Measurements from ENCODE around the gene TIMM21.

GRCh38 chr18:74197705-74198341 is 49.5 kb downstream of the TIMM21 start:
- TF ChIP-seq, protein P1, sequence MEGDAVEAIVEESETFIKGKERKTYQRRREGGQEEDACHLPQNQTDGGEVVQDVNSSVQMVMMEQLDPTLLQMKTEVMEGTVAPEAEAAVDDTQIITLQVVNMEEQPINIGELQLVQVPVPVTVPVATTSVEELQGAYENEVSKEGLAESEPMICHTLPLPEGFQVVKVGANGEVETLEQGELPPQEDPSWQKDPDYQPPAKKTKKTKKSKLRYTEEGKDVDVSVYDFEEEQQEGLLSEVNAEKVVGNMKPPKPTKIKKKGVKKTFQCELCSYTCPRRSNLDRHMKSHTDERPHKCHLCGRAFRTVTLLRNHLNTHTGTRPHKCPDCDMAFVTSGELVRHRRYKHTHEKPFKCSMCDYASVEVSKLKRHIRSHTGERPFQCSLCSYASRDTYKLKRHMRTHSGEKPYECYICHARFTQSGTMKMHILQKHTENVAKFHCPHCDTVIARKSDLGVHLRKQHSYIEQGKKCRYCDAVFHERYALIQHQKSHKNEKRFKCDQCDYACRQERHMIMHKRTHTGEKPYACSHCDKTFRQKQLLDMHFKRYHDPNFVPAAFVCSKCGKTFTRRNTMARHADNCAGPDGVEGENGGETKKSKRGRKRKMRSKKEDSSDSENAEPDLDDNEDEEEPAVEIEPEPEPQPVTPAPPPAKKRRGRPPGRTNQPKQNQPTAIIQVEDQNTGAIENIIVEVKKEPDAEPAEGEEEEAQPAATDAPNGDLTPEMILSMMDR (optimal IDR thresholded peaks at IDR 0.05 in 1 of 3, IDR thresholded peaks at IDR 0.05 in 1 of 3, conservative IDR thresholded peaks at IDR 0.05 in 1 of 3; ENCODE audit: extremely low read depth in 1 of 3, insufficient read depth in 2 of 3, low read length in 3 of 3), result no peak
- TF ChIP-seq EZH2 (IDR thresholded peaks at IDR 0.05; ENCODE audit: low read length), result no peak
